Spleen (tissue), 7 donors: Measurements from ENCODE around the gene GAGE12H.

Experiments used
- POLR2A ChIP-seq, 3 donors: fragments of 450-650 bp; IDR thresholded peaks; one replicate each; pipeline ENCODE4 v1.5.1; 2017; ENCODE audit warnings: antibody characterized with exemption in 3 of 3, mild to moderate bottlenecking in 1 of 3
- POLR2AphosphoS5 ChIP-seq, 3 donors: sonication (generic); formaldehyde crosslinking; IDR thresholded peaks; one replicate each; pipeline ENCODE4 v1.5.1; 2017; ENCODE audit warnings: antibody characterized with exemption in 3 of 3
- TF ChIP-seq, protein P1 (sequence below), 11 experiments: fragments of 200-600 bp in 7 of 11; fragments of 450-650 bp in 4 of 11; sonication (generic) in 4 of 11; IDR thresholded peaks in 8 of 11; conservative IDR thresholded peaks in 3 of 11; 1 replicate in 7 of 11; 2 replicates in 4 of 11; pipeline versions ENCODE4 v1.4.0 to v1.8.0; 2016 to 2021; ENCODE audit warnings: antibody characterized with exemption in 11 of 11, inconsistent platforms in 4 of 11, mild to moderate bottlenecking in 1 of 11
- donor health status: DM: no; HTN: no; CAD: no; lungs with moderate emphysema.
- donor health status: DM: no; HTN: no; CAD: no.
- donor health status: DM: no; HTN: no; CAD: no.

DNA sequence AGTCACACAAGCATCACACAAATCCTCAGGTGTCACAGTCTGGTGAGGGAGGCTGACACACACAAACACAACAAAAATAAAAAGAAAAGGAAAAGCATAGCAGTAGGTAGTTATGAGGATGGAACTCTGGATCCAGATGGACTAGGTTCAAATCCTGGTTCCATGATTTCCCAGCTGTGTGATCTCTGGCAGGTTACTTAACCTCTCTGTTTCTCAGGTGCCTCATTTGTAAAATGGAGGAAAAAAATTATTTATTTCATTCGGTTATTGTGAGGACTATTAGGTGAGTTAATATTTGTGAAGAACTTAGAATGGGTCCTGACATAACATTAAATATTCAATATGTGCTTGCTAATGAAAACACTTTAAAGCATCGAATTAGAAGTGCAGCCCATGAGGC lies 38.8 kb downstream of the GAGE12H start:
- TF ChIP-seq, protein P1, sequence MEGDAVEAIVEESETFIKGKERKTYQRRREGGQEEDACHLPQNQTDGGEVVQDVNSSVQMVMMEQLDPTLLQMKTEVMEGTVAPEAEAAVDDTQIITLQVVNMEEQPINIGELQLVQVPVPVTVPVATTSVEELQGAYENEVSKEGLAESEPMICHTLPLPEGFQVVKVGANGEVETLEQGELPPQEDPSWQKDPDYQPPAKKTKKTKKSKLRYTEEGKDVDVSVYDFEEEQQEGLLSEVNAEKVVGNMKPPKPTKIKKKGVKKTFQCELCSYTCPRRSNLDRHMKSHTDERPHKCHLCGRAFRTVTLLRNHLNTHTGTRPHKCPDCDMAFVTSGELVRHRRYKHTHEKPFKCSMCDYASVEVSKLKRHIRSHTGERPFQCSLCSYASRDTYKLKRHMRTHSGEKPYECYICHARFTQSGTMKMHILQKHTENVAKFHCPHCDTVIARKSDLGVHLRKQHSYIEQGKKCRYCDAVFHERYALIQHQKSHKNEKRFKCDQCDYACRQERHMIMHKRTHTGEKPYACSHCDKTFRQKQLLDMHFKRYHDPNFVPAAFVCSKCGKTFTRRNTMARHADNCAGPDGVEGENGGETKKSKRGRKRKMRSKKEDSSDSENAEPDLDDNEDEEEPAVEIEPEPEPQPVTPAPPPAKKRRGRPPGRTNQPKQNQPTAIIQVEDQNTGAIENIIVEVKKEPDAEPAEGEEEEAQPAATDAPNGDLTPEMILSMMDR (IDR thresholded peaks at IDR 0.05 in 8 of 11, conservative IDR thresholded peaks at IDR 0.05 in 3 of 11) = no peak
- TF ChIP-seq POLR2A (IDR thresholded peaks at IDR 0.05) = no peak
- TF ChIP-seq POLR2AphosphoS5 (IDR thresholded peaks at IDR 0.05) = no peak
